Measurements from ENCODE around the gene UBXN6. TPM values are rescaled to one million over a fixed set of nuclear protein-coding genes. Genes with fewer than 3 reads are reported as not detected.

UBXN6 gene
- total RNA-seq, 6 donors from 2014 or later = 48.1 to 186 (median 111) TPM

DNA sequence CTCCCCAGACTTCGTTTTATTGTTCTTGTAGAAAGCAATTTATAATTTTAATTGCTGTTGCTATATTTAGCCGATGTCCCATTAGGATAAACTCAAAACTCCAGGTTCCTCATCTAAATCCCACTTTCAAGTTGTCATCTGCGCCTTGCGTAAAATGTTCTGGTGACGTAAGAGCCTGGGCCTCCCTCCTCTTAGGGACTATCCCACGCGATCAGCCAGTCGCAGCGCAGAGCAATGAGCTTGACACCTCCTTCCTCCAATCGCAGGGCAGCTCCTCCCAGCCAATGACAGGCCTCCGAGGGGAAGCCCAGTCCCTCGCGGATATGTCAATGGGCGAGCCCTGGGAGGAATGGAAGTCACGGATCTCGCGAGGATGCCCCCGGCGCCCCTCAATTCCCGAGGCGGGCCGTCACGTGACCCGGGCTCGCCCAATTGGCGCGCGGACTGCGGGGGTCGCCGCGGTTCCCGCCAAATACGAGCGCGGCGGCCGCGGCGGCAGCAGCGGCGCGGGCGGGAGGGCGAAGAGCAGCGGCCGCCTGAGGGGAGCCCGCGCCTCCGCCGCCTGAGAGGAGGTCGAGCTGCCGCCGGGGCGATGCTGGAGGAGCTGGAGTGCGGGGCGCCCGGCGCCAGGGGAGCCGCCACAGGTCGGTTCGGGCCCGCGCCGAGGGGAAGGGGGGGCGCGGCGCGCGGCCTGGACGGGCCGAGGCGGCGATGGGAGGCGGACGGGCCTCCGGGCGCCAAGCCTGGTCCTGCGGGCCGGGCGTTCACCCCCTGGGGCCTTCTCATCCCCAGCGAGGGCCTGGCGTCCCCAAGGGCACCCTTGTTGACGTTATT is 55.2 kb downstream of the UBXN6 start, which contains the start of gene CHAF1A:
TSS of gene CHAF1A (plus strand) at position 470 of the 834 bp plus-strand sequence. CDS start at position 593, 123 bp downstream.
- ATAC-seq (ENCODE audit: low FRiP score in 2 of 2) (peak; percentile 96 to 98), DNase-seq (peak; percentile 99 to 100)
- H3K4me1 ChIP-seq = peaks cover 36 to 50% (median 40%) of the 10 kb centered on the region in 4 donors
- H3K4me3 ChIP-seq = peak within 1 kb of the TSS; percentile 69 to 99 (median 78)
- 0% methylated on average over 21 to 25 of the region's 84 CpGs for WGBS, 2 donors
- no peaks in the 10 kb centered on the region for H3K27me3 ChIP-seq
- H3K27ac ChIP-seq = peak within 1 kb of the TSS; percentile 88 to 98 (median 89)
- peak in 1 of 4 donors; percentile 27 for TF ChIP-seq EP300 (IDR thresholded peaks at IDR 0.05)
- TF ChIP-seq, protein P1, sequence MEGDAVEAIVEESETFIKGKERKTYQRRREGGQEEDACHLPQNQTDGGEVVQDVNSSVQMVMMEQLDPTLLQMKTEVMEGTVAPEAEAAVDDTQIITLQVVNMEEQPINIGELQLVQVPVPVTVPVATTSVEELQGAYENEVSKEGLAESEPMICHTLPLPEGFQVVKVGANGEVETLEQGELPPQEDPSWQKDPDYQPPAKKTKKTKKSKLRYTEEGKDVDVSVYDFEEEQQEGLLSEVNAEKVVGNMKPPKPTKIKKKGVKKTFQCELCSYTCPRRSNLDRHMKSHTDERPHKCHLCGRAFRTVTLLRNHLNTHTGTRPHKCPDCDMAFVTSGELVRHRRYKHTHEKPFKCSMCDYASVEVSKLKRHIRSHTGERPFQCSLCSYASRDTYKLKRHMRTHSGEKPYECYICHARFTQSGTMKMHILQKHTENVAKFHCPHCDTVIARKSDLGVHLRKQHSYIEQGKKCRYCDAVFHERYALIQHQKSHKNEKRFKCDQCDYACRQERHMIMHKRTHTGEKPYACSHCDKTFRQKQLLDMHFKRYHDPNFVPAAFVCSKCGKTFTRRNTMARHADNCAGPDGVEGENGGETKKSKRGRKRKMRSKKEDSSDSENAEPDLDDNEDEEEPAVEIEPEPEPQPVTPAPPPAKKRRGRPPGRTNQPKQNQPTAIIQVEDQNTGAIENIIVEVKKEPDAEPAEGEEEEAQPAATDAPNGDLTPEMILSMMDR (IDR thresholded peaks at IDR 0.05) = peak in 3 of 6 experiments; percentile 9 to 39 (median 14)
- TF ChIP-seq POLR2A (IDR thresholded peaks at IDR 0.05) = peak in 2 of 4 donors; percentile 24 to 55
- peak; percentile 85 to 86 for TF ChIP-seq POLR2AphosphoS5 (IDR thresholded peaks at IDR 0.05)
- H3K36me3 ChIP-seq = no peaks in the 10 kb centered on the region
- no peaks in the 10 kb centered on the region for H3K9me3 ChIP-seq

DNA sequence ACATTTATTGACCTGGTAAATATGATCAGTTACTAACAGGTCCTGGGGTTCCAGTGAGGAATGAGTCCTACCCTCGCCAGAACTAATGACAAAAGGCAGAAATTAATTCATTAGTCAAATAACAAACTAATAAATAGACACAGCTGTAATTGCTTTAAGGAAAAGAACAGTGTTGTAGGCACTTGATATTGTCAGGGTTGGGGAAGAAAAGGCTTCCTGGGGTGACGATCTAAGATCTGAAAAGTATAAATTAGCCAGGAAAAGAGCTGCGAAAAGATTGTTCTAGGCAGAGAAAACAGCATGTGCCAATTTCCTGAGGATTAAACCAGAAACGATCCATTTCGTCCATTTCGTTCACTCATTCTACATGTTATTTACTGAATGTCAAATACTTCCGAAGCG is 55.8 kb downstream of the UBXN6 start:
- ATAC-seq (ENCODE audit: low FRiP score in 2 of 2) (no peak), DNase-seq (no peak)
- Histone ChIP-seq H3K36me3 (no peaks in the 10 kb centered on the region), H3K4me3 (peak overlapping the region in 3 of 4 donors; percentile 69 to 99 (median 83)), H3K4me1 (peaks cover 40 to 54% (median 43%) of the 10 kb centered on the region in 4 donors), H3K27me3 (no peaks in the 10 kb centered on the region), H3K9me3 (no peaks in the 10 kb centered on the region), H3K27ac (peak overlapping the region; percentile 88 to 98 (median 89))
- WGBS, 2 donors = 1% methylated on average over 8 of the region's 8 CpGs
- TF ChIP-seq POLR2A (IDR thresholded peaks at IDR 0.05) = no peak
- TF ChIP-seq, protein P1 (IDR thresholded peaks at IDR 0.05) = peak in 1 of 6 experiments; percentile 3

DNA sequence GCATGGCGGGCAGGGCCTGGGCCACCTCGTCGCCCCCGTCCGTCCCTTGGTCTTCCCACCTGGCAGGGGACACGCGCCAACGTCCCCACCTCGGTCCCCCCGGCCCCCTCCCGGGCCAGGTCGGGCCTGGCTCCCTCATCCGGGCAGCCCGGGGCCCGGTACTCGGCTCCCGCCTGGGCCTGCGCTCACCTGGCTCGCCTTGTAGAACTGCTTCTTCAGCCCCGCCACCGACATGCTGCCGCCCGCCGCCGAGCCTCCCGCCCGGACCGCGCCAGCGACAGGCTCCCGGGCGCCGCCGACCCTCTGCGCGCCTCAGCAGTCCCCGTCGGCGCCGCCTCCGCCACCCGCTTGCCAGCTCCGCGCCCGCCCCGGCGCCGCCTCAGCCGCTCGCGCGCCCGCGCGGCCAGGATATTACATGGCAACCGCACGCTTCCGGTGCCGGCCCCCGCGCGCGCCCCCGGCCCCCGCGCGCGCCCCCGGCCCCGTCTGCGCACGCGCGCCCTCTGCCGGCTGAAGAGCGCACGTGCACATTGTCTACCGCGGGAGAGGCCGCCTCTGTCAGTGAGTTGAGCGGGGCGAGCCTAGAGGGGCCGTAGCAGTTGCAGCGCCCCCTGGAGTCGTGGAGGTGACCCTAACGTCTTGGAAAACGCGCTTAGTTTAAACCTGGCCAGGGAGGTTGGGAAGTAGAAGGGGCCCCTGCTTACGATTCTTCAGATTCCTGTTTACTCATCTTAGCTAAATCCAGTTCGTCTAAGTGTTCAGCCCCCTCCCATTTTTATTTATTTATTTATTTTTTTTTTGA is 57.3 kb downstream of the UBXN6 start, which contains the start of gene SH3GL1:
TSS of gene SH3GL1 (minus strand) at position 413 of the 802 bp plus-strand sequence. CDS start at position 234, 179 bp downstream.
- peak; percentile 89 to 96 for ATAC-seq (ENCODE audit: low FRiP score in 2 of 2)
- 1 to 2% methylated on average over 6 to 10 of the region's 90 CpGs for WGBS, 2 donors

DNA sequence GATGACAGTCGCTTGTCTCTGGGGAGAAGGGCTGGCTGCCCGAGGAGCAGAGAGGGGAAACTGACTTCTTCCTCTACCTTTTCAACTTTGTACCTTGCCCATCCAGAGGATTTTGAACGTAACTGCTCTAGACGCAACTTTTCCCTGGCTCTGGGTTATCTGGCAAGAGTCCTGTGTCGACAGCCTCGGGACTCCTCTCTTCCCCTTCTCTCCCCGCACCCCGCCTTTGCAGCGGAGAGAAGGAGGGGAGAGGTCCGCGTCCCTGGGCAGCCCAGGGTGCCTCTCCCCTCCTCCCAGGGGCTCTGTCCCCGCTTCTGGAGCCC is 57.8 kb downstream of the UBXN6 start:
- H3K36me3 ChIP-seq = peaks cover 0 to 15% (median 8%) of the 10 kb centered on the region in 4 donors
- ATAC-seq (ENCODE audit: low FRiP score in 2 of 2) (peak; percentile 12 to 29), DNase-seq (peak in 1 of 2 donors; percentile 46)
- peak overlapping the region; percentile 97 to 98 (median 98) for H3K27ac ChIP-seq
- H3K27me3 ChIP-seq = no peaks in the 10 kb centered on the region
- no peaks in the 10 kb centered on the region for H3K9me3 ChIP-seq
- WGBS, 2 donors = 0% methylated on average over 9 to 11 of the region's 12 CpGs
- H3K4me1 ChIP-seq = peaks cover 41 to 54% (median 44%) of the 10 kb centered on the region in 4 donors
- H3K4me3 ChIP-seq = peak overlapping the region; percentile 82 to 100 (median 88)
- TF ChIP-seq POLR2A (IDR thresholded peaks at IDR 0.05) (no peak), POLR2AphosphoS5 (IDR thresholded peaks at IDR 0.05) (no peak), EP300 (IDR thresholded peaks at IDR 0.05) (no peak)
- TF ChIP-seq, protein P1 (IDR thresholded peaks at IDR 0.05) = no peak

More for the DNA sequence above, 57.3 kb downstream of the UBXN6 start, which contains the start of gene SH3GL1:
- TF ChIP-seq POLR2AphosphoS5 (IDR thresholded peaks at IDR 0.05) = peak; percentile 62 to 66
- TF ChIP-seq EP300 (IDR thresholded peaks at IDR 0.05) = no peak
- TF ChIP-seq, protein P1 (IDR thresholded peaks at IDR 0.05) = peak; percentile 99 to 100 (median 99)
- TF ChIP-seq POLR2A (IDR thresholded peaks at IDR 0.05) = peak in 3 of 4 donors; percentile 68 to 84 (median 79)
- DNase-seq = peak; percentile 97 to 99
- H3K9me3 ChIP-seq = no peaks in the 10 kb centered on the region
- peaks cover 0 to 10% (median 4%) of the 10 kb centered on the region in 4 donors for H3K36me3 ChIP-seq
- H3K27ac ChIP-seq = peak within 1 kb of the TSS; percentile 97 to 98 (median 98)
- peak within 1 kb of the TSS; percentile 82 to 100 (median 88) for H3K4me3 ChIP-seq
- H3K4me1 ChIP-seq = peaks cover 40 to 54% (median 43%) of the 10 kb centered on the region in 4 donors
- H3K27me3 ChIP-seq = no peaks in the 10 kb centered on the region
